Measurements from ENCODE around the gene CRELD1. TPM values are rescaled to one million over a fixed set of nuclear protein-coding genes. Genes with fewer than 3 reads are reported as not detected.
A peak's percentile ranks its signal among the peaks of the same experiment; 100 is the strongest.

Gene CRELD1
- total and polyA plus RNA-seq, 2 of the 13 experiments (the other 11 are each of a cell fraction or from before 2014, with no cell fraction given): 27.1 to 61.9 TPM

DNA sequence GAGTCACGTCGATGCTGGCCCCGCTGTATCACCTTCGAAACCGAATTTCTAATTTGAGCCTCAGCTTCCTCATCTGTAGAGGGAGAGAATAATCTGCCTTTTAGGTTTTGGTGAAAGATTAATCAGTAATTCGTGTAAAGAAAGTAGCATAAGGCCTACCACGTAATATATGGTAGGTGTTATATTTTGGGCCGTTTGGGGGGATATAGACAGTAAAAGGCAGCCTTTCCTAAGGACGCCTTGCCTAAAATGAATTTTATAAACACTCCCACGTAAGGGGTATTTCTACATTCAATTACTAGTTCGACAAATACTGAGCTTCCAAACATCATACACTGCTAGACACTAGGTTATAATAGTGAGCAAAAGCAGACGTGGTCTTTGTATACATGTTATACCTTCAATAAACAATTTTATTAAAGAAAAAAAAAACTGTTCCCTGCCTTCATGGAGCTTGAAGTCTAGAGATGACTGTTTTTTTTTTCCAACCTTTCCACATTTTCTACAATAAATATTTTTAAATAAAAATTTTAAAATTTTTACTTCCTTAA is 42.5 kb upstream of the CRELD1 start (continued):
- TF ChIP-seq, protein P1, sequence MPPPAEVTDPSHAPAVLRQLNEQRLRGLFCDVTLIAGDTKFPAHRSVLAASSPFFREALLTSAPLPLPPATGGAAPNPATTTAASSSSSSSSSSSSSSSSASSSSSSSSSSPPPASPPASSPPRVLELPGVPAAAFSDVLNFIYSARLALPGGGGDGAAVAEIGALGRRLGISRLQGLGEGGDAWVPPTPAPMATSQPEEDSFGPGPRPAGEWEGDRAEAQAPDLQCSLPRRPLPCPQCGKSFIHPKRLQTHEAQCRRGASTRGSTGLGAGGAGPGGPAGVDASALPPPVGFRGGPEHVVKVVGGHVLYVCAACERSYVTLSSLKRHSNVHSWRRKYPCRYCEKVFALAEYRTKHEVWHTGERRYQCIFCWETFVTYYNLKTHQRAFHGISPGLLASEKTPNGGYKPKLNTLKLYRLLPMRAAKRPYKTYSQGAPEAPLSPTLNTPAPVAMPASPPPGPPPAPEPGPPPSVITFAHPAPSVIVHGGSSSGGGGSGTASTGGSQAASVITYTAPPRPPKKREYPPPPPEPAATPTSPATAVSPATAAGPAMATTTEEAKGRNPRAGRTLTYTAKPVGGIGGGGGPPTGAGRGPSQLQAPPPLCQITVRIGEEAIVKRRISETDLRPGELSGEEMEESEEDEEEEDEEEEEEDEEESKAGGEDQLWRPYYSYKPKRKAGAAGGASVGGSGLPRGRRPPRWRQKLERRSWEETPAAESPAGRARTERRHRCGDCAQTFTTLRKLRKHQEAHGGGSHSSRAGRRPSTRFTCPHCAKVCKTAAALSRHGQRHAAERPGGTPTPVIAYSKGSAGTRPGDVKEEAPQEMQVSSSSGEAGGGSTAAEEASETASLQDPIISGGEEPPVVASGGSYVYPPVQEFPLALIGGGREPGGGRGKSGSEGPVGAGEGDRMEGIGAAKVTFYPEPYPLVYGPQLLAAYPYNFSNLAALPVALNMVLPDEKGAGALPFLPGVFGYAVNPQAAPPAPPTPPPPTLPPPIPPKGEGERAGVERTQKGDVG (CRISPR knock-in tag; IDR thresholded peaks at IDR 0.05; ENCODE audit: borderline replicate concordance): no peak
- TF ChIP-seq HNRNPL (IDR thresholded peaks at IDR 0.05; ENCODE audit: low read depth, low read length) (no peak), POLR2AphosphoS2 (IDR thresholded peaks at IDR 0.05; ENCODE audit: low read depth, low read length) (no peak), ZNF749 (CRISPR knock-in tag; IDR thresholded peaks at IDR 0.05; ENCODE audit: borderline replicate concordance) (no peak), KLF11 (CRISPR knock-in tag; IDR thresholded peaks at IDR 0.05) (no peak), ZFP90 (CRISPR knock-in tag; IDR thresholded peaks at IDR 0.05; ENCODE audit: borderline replicate concordance) (peak; percentile 12; the same call in 1 of the 2 replicates), GLI4 (CRISPR knock-in tag; IDR thresholded peaks at IDR 0.05; ENCODE audit: borderline replicate concordance) (no peak), TP53 (CRISPR knock-in tag; conservative IDR thresholded peaks at IDR 0.05) (0 out of 2 replicates have a peak, but pooled peaks have one; percentile 9), BHLHE40 (IDR thresholded peaks at IDR 0.05; ENCODE audit: low read length) (no peak), ZNF709 (CRISPR knock-in tag; IDR thresholded peaks at IDR 0.05) (0 out of 2 replicates have a peak, but pooled peaks have one; percentile 2), ZNF20 (CRISPR knock-in tag; IDR thresholded peaks at IDR 0.05) (0 out of 2 replicates have a peak, but pooled peaks have one; percentile 4), NFIC (IDR thresholded peaks at IDR 0.05; ENCODE audit: low read length) (peak; percentile 28; the same call in 1 of the 2 replicates), KDM5A (IDR thresholded peaks at IDR 0.05; ENCODE audit: borderline replicate concordance, low read length) (peak; percentile 15; the same call in 1 of the 2 replicates), TCF7 (IDR thresholded peaks at IDR 0.05; ENCODE audit: low read depth) (no peak), RFX1 (IDR thresholded peaks at IDR 0.05) (no peak), ZNF775 (CRISPR knock-in tag; IDR thresholded peaks at IDR 0.05; ENCODE audit: borderline replicate concordance) (0 out of 2 replicates have a peak, but pooled peaks have one; percentile 9), NFYC (CRISPR knock-in tag; IDR thresholded peaks at IDR 0.05) (no peak), NCOA1 (CRISPR knock-in tag; IDR thresholded peaks at IDR 0.05) (no peak), ZNF589 (CRISPR knock-in tag; conservative IDR thresholded peaks at IDR 0.05) (no peak), HNRNPK (IDR thresholded peaks at IDR 0.05; ENCODE audit: low read depth, low read length, poor library complexity, severe bottlenecking) (no peak)
- TF ChIP-seq, protein P2, sequence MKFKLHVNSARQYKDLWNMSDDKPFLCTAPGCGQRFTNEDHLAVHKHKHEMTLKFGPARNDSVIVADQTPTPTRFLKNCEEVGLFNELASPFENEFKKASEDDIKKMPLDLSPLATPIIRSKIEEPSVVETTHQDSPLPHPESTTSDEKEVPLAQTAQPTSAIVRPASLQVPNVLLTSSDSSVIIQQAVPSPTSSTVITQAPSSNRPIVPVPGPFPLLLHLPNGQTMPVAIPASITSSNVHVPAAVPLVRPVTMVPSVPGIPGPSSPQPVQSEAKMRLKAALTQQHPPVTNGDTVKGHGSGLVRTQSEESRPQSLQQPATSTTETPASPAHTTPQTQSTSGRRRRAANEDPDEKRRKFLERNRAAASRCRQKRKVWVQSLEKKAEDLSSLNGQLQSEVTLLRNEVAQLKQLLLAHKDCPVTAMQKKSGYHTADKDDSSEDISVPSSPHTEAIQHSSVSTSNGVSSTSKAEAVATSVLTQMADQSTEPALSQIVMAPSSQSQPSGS (CRISPR knock-in tag; IDR thresholded peaks at IDR 0.05): no peak
- TF ChIP-seq, protein P3, sequence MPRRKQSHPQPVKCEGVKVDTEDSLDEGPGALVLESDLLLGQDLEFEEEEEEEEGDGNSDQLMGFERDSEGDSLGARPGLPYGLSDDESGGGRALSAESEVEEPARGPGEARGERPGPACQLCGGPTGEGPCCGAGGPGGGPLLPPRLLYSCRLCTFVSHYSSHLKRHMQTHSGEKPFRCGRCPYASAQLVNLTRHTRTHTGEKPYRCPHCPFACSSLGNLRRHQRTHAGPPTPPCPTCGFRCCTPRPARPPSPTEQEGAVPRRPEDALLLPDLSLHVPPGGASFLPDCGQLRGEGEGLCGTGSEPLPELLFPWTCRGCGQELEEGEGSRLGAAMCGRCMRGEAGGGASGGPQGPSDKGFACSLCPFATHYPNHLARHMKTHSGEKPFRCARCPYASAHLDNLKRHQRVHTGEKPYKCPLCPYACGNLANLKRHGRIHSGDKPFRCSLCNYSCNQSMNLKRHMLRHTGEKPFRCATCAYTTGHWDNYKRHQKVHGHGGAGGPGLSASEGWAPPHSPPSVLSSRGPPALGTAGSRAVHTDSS (CRISPR knock-in tag; conservative IDR thresholded peaks at IDR 0.05): 0 out of 2 replicates have a peak, but pooled peaks have one; percentile 69
